Activated CD4-positive, alpha-beta T cell treated with anti-CD3 and anti-CD28 coated beads for 48 hours (primary cell): ENCODE data around the gene DTNA.

ENCODE experiments used
- DNase-seq: peaks from one replicate; pipeline ENCODE4 v3.0.0-alpha.2; 2020

Gene DTNA

GRCh38 chr18:34809451-34810072 lies 99.5 kb downstream of the DTNA start:
- peak; percentile 28 for DNase-seq

GRCh38 chr18:34816183-34816582 lies 106.1 kb downstream of the DTNA start:
- DNase-seq = no peak

- no peak for DNase-seq
These were observed 107.5 kb downstream of the DTNA start for GRCh38 chr18:34817636-34818035.

GRCh38 chr18:34818064-34818463 lies 108.0 kb downstream of the DTNA start:
- DNase-seq = no peak

- no peak for DNase-seq
These were observed 110.4 kb downstream of the DTNA start for GRCh38 chr18:34820360-34821065.

- no peak for DNase-seq
These were observed 111.6 kb downstream of the DTNA start for GRCh38 chr18:34821669-34822210.

GRCh38 chr18:34828093-34828492 lies 118.0 kb downstream of the DTNA start:
- no peak for DNase-seq

- no peak for DNase-seq
These were observed 124.8 kb downstream of the DTNA start for GRCh38 chr18:34834897-34835296.

- DNase-seq = no peak
These were observed 125.4 kb downstream of the DTNA start for GRCh38 chr18:34835466-34835865.

GRCh38 chr18:34837769-34838272 lies 127.7 kb downstream of the DTNA start:
- no peak for DNase-seq

GRCh38 chr18:34838669-34839068 lies 128.6 kb downstream of the DTNA start:
- DNase-seq = no peak

GRCh38 chr18:34840256-34840826 lies 130.2 kb downstream of the DTNA start:
- DNase-seq = no peak

- no peak for DNase-seq
These were observed 131.8 kb downstream of the DTNA start for GRCh38 chr18:34841891-34842290.

- DNase-seq = no peak
These were observed 134.0 kb downstream of the DTNA start for GRCh38 chr18:34844072-34844471.

- no peak for DNase-seq
These were observed 134.8 kb downstream of the DTNA start for GRCh38 chr18:34844732-34845459.

GRCh38 chr18:34847408-34847807 lies 137.3 kb downstream of the DTNA start:
- no peak for DNase-seq

GRCh38 chr18:34848156-34848555 lies 138.1 kb downstream of the DTNA start:
- DNase-seq = no peak

GRCh38 chr18:34848695-34849094 lies 138.6 kb downstream of the DTNA start:
- no peak for DNase-seq

- DNase-seq = no peak
These were observed 147.2 kb downstream of the DTNA start for GRCh38 chr18:34857320-34857719.

- no peak for DNase-seq
These were observed 148.1 kb downstream of the DTNA start for GRCh38 chr18:34858188-34858587.

- no peak for DNase-seq
These were observed 149.4 kb downstream of the DTNA start for GRCh38 chr18:34859496-34859895.

GRCh38 chr18:34862561-34862960 lies 152.5 kb downstream of the DTNA start:
- peak; percentile 25 for DNase-seq

GRCh38 chr18:34863702-34864101 lies 153.6 kb downstream of the DTNA start:
- no peak for DNase-seq
